GM20431 (cell line): ENCODE measurements around the gene PTPRO.

ENCODE experiments used
- in situ Hi-C: fragments of 300-500 bp; cut with MseI, MboI; formaldehyde crosslinking; loops from one replicate; pipeline ENCODE4 v1.15.0; 2020; ENCODE audit warnings: low sequenced_read_pairs; ENCODE audit not compliant: unreplicated experiment

Gene PTPRO

GRCh38 chr12:15322164-15323061 lies at the start of gene PTPRO:
PTPRO (plus strand) TSS chr12:15322508.
- in situ Hi-C loops = no loop called here

GRCh38 chr12:15273896-15274295 lies 48.4 kb upstream of the PTPRO start:
- in situ Hi-C loops = no loop called here

- in situ Hi-C loops = no loop called here
These were observed 47.7 kb upstream of the PTPRO start for GRCh38 chr12:15274561-15274967.

- in situ Hi-C loops = loop anchor here (25.0 kb wide), 1 partner anchor 236 kb away; no protein-coding TSS in a partner anchor
These were observed 46.1 kb upstream of the PTPRO start for GRCh38 chr12:15276088-15276698.

- in situ Hi-C loops = loop anchor here (25.0 kb wide), 1 partner anchor 233 kb away; no protein-coding TSS in a partner anchor
These were observed 43.3 kb upstream of the PTPRO start for GRCh38 chr12:15278816-15279658.

GRCh38 chr12:15280930-15281329 lies 41.4 kb upstream of the PTPRO start:
- in situ Hi-C loops = loop anchor here (25.0 kb wide), 1 partner anchor 231 kb away; no protein-coding TSS in a partner anchor

GRCh38 chr12:15289192-15289591 lies 33.1 kb upstream of the PTPRO start:
- in situ Hi-C loops = loop anchor here (25.0 kb wide), 1 partner anchor 223 kb away; no protein-coding TSS in a partner anchor

- in situ Hi-C loops = loop anchor here (25.0 kb wide), 1 partner anchor 219 kb away; no protein-coding TSS in a partner anchor
These were observed 28.6 kb upstream of the PTPRO start for GRCh38 chr12:15293731-15294130.

- in situ Hi-C loops = loop anchor here (25.0 kb wide), 1 partner anchor 212 kb away; no protein-coding TSS in a partner anchor
These were observed 22.4 kb upstream of the PTPRO start for GRCh38 chr12:15299947-15300346.

- in situ Hi-C loops = no loop called here
These were observed 18.0 kb upstream of the PTPRO start for GRCh38 chr12:15304296-15304695.

GRCh38 chr12:15306605-15307004 lies 15.7 kb upstream of the PTPRO start:
- in situ Hi-C loops = no loop called here

GRCh38 chr12:15307079-15307478 lies 15.2 kb upstream of the PTPRO start:
- in situ Hi-C loops = no loop called here

- in situ Hi-C loops = no loop called here
These were observed 3.5 kb upstream of the PTPRO start for GRCh38 chr12:15318841-15319240.

GRCh38 chr12:15320881-15321280 lies 1.4 kb upstream of the PTPRO start:
- in situ Hi-C loops = no loop called here

GRCh38 chr12:15323480-15323879 lies 1.2 kb downstream of the PTPRO start:
- in situ Hi-C loops = no loop called here

- in situ Hi-C loops = no loop called here
These were observed 7.6 kb downstream of the PTPRO start for GRCh38 chr12:15329891-15330290.

- in situ Hi-C loops = no loop called here
These were observed 11.9 kb downstream of the PTPRO start for GRCh38 chr12:15334225-15334624.

GRCh38 chr12:15335959-15336358 lies 13.7 kb downstream of the PTPRO start:
- in situ Hi-C loops = no loop called here

GRCh38 chr12:15336768-15337553 lies 14.7 kb downstream of the PTPRO start:
- in situ Hi-C loops = no loop called here
